TTC549 (cell line): ENCODE results near the gene H2AZ2.
"Not testable (repeated sequence)": the region's sequence is repeated elsewhere in the genome, so short reads cannot be mapped to it uniquely, and the experiment has no call there.

Source experiments
- FAIRE-seq: peaks from 2 replicates; lab custom pipeline; 2012; peaks lifted over from hg19 to GRCh38; lab: Jason Lieb, UNC

Gene H2AZ2

GRCh38 chr7:44814919-44815318 is 33.0 kb downstream of the H2AZ2 start:
- FAIRE-seq = no peak

GRCh38 chr7:44811571-44811970 is 36.3 kb downstream of the H2AZ2 start:
- FAIRE-seq = no peak

DNA sequence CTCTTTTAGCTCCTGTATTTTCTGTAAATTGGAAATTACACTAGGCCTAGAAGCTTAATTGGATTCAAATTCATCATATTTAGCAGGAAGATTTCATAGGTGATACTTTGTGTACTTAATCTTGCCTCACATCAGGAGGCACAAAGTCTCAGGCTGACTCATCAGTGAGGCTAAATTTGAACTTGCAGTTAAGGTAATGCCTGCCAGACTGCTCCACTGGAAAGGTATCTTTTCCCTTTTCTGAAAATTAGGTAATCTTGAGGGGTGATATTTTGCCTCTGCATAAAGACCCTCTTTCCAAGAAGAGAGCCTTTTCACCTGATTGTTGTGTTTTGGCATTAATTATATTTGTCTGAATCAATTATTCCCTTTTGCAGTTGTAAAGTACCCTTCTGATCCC is 36.8 kb downstream of the H2AZ2 start:
- no peak for FAIRE-seq

DNA sequence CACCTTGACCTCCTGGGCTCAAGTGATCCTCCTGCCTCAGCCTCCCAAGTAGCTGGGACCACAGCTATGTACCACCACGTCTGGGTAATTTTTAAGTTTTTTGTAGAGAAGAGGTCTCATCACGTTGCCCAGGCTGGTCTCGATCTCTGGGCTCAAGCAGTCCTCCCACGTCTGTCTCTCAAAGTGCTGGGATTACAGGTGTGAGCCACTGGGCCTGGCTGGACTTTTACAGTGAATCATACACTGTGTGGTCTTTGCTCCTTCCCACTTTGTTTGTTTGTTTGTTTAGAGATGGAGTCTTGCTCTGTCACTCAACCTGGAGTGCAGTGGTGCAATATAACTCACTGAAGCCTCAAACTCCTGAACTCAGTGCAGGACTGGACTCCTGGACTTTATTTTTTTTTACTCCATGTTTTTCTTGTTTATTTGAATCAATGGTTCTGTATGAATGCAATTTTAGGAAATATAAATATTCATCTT is 38.9 kb downstream of the H2AZ2 start:
- no peak for FAIRE-seq

GRCh38 chr7:44805950-44806349 is 41.9 kb downstream of the H2AZ2 start:
- no peak for FAIRE-seq

DNA sequence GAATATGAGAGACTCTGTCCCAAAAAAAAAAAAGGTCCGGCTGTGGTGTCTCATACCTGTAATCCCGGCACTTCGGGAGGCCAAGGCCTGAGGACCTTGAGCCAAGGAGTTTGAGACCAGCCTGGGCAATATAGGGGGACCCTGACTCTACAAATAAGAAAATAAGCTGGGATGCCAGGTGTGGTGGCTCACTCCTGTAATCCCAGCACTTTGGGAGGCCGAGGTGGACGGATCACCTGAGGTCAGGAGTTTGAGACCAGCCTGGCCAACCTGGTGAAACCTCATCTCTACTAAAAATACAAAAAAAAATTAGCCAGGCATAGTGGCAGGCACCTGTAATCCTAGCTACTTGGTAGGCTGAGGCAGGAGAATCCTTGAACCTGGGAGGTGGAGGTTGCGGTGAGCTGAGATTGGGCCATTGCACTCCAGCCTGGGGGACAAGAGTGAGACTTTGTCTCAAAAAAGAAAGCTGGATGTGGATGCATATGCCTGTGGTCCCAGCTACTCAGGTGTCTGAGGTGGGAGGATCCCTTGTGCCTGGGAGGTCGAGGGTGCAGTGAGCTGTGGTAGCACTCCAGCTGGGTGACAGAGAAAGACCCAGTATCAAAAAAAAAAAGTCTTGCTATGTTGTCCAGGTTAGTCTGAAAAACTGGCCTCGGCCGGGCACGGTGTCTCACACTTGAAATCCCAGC is 43.9 kb downstream of the H2AZ2 start:
- not testable (repeated sequence) for FAIRE-seq

GRCh38 chr7:44802418-44803025 is 45.4 kb downstream of the H2AZ2 start:
- no peak for FAIRE-seq

DNA sequence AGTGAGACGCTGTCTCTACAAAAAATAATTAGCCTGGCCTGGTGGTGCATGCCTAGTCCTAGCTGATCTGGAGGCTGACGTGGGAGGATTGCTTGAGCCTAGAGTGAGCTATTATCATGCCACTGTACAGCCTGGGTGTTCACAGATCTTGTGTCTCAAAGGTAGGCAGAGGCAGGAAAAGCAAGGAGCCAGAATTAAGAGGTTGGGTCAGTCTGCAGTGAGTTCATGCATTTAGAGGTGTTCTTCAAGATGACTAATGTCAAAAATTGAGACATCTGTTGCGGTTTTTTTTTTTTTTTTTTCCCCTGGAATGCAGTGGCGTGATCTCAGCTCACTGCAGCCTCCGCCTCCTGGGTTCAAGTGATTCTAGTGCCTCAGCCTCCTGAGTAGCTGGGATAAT is 46.0 kb downstream of the H2AZ2 start:
- FAIRE-seq = no peak

DNA sequence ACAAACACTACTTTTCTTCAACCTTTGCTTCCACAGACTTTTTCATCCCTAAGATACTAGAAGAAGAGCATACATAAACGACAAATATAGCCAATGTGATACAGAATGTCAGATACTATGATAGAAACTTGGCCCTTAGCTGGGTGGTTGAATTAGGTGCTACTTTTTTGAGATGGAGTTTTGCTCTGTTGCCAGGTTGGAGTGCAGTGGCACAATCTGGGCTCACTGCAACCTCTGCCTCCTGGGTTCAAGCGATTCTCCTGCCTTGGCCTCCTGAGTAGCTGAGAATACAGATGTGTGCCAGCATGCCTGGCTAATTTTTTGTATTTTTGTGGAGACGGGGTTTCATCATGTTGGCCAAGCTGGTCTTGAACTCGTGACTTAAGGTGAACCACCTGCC is 47.9 kb downstream of the H2AZ2 start:
- no peak for FAIRE-seq

- no peak for FAIRE-seq
These were observed 49.1 kb downstream of the H2AZ2 start for GRCh38 chr7:44798649-44799305.

GRCh38 chr7:44797329-44798258 is 50.3 kb downstream of the H2AZ2 start:
- no peak for FAIRE-seq

DNA sequence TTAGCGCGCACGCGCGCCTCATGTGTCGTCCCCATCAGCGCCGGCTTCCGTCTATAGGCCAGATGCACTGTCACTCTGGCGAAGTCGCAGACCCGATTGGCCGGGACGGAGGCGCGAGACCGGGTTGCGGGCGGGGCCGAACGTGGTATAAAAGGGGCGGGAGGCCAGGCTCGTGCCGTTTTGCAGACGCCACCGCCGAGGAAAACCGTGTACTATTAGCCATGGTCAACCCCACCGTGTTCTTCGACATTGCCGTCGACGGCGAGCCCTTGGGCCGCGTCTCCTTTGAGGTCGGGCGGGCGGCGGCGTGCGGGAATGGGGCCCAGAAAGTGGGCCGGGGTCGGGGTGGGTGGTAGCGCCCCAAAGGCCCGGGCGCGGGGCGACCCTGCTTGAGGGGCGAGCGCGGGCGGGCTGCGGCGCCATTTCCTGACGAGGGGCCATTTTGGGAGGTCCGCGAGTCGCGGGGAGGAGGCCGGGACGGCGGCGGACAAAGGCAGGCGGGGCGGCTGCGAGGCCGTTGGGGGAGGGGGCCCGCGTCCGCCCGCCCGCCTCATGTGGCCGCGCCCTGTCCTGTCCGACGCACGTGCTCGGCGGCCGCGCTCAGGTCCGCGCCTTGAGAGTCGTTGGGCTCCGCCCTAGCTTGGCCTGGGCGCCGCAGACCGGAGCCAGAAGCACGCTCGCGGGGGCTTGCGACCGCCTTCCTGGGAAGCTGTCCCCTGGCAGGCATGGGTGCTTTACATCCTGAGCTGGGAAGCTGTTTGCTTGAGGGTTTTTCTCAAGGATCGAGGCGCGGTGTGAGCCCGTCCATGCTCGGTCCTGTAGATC is 51.2 kb downstream of the H2AZ2 start, which contains the start of gene PPIA:
TSS of gene PPIA (plus strand) at position 178 of the 825 bp plus-strand sequence. CDS start at position 222, 44 bp downstream.
- no peak for FAIRE-seq

DNA sequence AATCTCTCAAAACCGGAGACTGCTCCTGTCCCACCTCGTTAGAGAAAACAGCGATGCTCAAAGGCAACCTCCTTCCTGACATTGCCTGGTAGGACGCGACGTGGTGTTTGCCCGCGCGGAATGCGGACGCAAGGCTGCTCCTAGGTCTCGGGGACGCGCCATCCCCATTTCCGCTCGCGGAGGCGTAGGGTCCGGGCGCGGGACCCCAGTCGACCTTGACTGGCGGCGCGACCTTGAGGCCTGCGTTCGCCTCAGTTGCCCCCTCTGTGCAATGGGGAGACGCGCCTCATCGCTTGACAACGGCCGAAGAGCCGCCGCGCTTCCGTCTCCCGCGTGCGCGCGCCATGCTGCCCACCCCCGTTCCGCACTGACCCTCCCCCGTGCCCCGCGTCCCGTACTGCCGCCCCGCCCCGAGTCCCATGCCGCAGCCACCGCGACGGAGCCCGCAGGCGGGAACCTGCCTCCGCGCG is 51.8 kb downstream of the H2AZ2 start:
- no peak for FAIRE-seq

- no peak for FAIRE-seq
These were observed 53.6 kb downstream of the H2AZ2 start for GRCh38 chr7:44794331-44794730.

GRCh38 chr7:44793919-44794318 is 54.0 kb downstream of the H2AZ2 start:
- FAIRE-seq = no peak

GRCh38 chr7:44791278-44792219 is 56.3 kb downstream of the H2AZ2 start:
- no peak for FAIRE-seq

GRCh38 chr7:44789990-44790389 is 57.9 kb downstream of the H2AZ2 start:
- no peak for FAIRE-seq

DNA sequence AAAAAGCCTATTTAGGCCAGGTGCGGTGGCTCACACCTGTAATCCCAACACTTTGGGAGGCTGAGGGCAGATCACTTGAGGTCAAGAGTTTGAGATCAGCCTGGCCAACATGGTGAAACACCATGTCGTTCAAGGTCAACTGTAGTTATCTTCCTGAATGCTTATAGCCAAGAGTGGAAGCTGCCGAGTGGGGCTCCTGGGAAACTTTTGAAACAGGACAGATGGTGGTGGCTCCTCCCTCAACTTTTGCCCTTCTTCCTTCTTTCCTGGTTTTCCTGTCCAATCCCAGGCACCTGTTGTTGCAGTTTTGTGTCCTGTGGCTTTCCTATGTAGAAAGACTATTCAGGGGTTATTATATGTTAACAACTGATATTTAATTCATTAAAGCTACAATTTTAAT is 60.1 kb downstream of the H2AZ2 start:
- FAIRE-seq = no peak

DNA sequence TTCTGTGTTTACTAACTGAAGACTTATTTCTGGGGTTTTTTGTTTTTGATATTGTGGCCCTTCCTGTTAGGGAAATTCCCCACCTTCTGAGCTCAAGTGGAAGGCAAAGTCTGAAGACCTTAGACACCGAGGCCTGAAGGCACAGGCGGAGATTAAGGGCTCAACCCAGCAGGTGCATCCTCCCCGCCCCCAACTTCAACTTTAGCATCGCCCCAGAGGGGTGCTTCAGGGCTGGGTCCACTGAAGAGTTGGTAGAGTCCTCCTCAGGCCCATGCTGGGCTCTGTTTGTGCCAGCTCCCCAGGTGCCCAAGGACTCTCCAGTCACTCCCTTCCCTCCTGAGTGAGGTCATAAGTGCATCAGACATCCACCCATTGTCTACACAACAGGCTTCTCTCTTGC is 60.8 kb downstream of the H2AZ2 start:
- FAIRE-seq = no peak

DNA sequence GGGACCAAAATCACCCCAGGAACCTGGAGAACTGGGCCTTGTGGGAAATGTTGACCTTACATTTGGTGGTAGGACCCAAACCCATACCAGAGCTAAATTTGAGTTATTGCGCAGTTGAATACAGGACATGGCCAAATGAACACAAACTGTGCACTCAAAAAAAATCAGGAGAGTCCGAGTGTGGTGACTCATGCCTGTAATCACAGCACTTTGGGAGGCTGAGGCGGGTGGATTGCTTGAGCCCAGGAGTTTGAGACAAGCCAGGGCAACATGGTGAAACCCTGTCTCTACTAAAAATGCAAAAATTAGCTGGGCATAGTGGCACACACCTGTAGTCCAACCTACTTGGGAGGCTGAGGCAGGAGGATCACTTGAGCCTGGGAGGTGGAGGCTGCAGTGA is 62.7 kb downstream of the H2AZ2 start:
- not testable (repeated sequence) for FAIRE-seq
